ENCODE data around the gene PAX2.

PAX2 gene

DNA sequence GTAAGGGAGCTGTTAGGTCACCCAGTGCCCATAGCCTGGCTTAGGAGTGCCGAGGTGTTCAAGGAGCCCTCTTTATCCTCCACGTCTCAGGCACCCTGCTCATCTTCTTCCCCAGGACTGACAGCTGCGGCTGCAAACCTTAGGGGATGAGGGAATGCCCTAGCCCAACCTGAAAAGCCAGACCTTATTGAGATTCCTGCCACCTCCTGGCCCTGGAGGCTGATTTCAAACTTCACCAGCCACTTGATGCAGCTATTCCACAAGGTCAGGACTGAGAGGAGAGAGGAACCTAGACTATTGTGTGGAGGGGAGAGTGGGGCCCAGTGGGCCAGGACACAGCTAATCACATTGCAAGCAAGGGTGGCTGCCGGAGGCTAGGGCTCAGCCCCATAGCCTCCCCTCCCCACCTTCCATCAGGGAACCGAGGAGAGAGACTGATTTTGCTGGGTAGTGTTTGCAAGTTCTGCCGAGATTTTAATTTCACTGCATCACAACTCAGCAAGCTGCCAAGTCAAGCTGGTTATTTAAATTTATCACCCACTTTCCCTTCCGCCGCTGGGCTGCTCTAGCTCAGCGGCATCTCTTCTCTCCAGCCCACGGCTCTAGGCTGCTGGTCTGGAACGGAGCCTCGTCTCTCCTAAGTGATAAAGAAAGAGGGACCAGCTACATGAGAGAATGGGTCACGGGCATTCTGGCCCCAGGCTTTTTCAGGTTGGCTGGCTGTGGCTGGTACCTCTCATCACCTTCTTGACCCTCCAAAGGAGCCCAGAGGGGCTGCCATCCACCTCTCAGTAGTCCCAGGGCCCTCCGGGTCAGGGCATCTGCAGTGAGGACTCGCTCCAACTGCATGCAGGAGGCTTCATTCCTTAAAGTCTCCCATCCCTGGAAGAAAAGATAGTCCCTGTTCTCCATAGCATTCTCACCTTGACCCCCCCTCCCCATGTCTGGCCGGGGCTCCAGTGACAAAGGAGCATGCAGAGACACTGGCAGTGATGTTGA, 66.7 kb downstream of the PAX2 start:
- no peak for DNase-seq (ENCODE audit: low spot score)

DNA sequence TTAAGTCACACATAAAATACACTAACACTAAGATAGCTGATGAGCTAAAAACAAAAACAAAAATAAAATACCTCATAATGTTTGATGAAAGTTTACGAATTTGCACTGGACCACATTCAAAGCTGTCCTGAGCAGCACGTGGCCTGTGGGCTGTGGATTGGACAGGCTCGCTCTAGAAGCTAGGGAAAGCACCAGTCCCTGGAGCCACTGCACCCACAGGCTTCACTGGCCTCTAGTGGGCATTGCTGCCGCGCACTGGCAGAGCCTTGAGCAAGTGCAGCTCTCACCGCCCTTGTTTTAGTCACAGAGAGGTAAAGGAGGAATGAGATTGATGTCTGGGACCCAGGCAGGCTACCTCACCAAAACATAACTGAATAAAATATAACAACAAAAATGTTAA, 67.6 kb downstream of the PAX2 start:
- no peak for DNase-seq (ENCODE audit: low spot score)

DNA sequence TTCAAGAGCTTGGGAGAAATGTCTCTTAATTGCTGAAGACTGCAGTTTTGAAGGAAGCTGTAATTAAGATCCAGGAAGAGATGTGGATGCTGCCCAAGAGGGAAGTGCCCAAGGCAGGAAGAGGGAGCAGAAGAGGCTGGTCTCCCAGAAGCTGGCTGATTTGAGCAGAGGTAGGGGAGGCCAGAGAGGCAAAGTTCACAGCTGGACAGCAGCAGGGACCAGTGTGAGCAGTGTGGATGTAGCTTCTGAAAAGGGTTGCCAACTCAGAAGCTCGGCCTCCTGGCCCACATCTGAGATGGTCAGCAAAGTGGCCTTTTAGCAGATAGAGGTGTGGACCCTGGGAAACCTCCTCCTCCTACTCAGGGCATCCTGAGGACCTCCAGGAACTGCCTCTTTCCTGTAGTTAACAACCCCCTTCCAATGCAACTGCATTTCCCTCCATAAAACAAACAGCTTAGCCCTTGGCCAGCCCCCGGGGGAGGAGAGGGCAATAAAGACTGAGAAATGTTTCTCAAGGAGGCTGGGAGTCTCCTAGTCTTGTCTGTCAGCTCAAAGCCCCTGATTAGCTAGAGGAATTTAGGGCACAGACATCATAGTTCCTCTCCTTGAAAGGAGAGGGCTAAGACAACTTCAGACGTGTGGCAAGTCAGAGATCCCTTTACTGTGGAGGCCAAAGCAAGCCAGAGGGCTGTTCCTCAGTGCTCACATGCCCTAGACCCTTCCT, 69.5 kb downstream of the PAX2 start:
- no peak for DNase-seq (ENCODE audit: low spot score)

DNA sequence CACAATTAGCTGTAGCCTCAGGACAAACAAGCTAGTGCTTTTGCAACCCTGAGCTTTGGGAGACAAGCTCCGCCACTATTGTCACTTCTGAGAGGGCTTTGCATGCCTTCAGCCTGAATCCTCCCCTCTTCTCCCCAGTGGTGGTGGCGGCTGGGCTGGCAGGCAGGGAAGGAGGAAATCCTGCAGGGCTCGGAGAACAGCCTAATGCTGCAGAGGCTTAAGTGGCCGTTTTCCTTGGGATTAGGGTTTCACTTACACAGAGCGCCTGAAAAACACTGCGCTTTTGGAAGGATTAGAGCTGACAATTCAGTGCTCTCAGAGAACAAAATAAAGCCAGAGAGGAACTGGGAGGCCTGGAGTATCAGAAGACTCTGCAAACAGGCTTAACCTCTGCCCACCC, 71.3 kb downstream of the PAX2 start:
- no peak for DNase-seq (ENCODE audit: low spot score)

DNA sequence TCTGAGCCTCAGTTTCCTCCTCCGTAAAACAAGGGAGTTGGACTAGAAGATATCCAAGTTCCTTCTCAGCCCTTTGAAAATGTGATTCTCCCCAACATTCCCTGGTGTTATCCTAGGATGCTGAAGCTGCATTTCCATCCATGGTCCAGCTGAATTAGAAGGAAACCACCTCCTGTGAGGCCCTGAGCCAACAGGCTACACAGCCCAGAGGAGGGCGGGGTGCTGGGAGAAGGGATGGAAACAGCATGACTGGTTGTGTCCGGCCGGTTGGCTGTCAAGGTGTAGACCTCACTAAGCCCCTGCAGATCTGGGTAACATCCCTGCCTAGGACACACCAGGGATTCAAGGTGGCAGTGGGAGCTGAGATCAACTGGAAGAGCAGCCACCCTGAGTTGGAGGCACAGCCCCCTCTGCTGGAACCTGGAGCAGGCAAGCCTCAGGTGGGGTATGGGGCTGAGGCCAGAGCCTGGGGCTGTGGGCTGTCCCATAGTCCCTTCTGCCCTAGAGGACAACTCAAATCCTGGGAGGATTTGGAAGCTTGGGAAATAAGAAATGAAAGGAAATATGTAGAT, 72.0 kb downstream of the PAX2 start:
- no peak for DNase-seq (ENCODE audit: low spot score)

DNA sequence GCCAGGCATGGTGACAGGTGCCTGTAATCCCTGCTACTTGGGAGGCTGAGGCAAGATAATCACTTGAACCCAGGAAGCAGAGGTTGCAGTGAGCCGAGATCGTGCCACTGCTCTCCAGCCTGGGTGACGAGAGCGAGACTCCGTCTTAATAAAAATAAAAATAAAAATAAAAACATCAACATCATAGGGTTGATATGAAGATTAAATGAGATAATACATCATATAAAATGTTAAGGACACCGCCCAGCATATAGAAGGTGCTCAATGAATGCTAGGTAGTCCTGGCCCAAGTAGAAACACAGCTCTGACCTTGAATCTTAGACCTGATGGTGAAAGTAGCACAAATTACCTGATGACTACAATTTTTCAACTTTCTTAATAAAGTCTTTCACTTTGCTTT, 74.0 kb downstream of the PAX2 start:
- DNase-seq (ENCODE audit: low spot score) = no peak

DNA sequence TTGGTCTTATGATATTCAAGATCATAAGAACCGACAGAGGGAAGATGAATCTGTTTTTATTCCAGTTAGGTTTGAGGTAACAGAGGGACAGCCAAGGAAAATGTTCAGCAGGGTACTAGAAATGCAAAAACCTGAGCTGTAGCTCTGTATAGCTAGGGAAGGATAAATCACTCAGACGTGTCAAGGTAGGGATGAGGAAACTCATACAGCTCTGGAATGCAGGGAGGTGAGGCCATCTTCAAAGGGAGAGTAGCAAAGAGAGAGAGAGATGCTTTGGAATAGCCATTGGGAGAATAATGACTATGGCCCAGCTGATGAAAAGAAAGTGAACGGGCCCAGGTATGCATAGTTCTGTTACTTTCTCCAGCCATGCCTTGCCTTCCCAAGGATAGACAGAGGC, 77.8 kb downstream of the PAX2 start:
- no peak for DNase-seq (ENCODE audit: low spot score)

DNA sequence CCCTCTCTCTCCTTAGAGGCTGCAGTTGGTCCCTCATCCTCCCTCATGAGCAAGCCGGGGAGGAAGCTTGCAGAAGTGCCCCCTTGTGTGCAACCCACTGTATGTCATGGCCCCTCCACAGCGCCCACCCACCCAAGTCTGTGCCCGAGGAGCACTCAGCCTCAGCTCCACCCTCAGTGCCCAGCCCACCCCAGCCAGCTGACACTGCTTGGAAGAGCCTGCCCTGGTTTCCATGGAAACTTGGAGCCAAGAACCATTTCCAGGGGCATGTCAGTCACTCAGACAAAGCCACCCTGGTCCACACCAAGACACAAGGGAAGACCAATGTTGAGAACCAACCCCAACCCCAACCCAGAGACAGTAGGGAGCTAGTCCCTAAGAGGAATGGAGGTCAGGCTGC, 79.5 kb downstream of the PAX2 start:
- no peak for DNase-seq (ENCODE audit: low spot score)

DNA sequence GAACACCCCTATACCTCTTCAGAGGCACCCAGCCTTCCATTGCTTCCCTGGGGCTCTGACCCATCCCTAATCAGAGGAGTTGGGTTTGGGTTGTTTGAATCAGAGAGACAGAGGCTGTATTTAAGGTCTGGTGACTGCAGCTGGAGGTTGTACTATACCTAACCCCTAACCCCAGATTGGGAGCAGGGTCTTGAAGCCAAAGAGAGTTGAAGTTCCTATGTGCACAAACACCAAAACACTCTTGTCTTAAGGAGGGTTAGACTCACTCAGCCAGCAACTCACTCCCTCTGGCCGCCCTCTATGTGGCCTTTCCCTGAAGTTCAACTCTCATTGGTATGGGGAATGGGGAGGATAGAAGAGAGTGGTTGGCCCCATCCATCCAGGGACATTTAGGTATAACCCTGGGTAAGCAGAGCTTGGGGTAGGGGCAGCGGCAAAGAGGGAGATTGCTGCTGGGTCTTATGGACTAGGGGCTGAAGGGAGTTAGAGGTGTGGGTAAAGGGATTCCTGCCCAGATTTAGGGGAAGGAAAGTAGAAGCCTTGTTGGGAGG, 80.0 kb downstream of the PAX2 start:
- DNase-seq (ENCODE audit: low spot score) = no peak

DNA sequence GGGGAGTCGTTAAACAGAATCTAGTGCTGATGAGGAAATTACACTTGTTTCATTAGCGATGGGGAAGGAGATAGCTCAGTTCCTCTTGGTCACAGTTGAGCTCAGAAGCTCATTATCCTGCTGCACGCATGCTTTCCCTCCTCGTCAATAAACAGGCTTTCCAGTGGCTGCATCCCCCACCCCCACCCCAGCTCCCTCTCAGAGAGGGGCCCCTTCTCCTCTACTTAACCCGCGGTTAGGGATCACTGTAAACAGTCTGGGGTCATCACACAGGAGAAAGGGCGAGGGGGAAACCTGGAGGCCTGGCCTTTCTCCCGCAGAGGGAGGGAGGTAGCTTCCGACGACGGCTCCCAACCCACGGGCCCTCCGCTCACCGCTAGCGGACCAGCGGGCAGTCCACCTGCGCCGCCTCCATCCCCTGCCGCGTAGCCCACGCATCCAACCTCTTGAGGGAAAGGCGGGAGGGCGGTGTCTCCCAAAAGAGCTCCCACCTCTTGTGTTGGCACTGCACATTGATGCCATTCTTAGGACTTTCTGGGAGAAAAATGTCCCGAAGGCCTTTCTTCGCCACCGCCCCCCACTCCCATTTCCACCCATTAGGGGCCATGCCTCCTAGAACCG, 80.8 kb downstream of the PAX2 start:
- DNase-seq (ENCODE audit: low spot score) = no peak

DNA sequence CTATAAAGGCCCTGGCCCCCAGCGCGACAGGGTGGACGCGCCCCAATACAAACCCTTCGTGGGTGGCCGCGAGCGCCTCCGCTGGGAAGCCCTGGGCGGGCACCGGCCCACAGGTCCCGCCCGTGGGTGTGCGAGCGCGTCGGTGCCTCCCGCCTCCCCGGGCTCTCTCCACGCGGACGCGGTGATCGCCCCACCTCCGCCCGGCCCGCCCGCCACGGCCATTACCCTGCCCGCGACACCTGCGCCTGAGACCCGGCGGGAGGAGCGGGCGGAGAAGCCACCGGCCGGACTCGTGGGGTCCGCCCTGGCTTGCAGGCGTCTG, 81.2 kb downstream of the PAX2 start:
- DNase-seq (ENCODE audit: low spot score) = no peak

DNA sequence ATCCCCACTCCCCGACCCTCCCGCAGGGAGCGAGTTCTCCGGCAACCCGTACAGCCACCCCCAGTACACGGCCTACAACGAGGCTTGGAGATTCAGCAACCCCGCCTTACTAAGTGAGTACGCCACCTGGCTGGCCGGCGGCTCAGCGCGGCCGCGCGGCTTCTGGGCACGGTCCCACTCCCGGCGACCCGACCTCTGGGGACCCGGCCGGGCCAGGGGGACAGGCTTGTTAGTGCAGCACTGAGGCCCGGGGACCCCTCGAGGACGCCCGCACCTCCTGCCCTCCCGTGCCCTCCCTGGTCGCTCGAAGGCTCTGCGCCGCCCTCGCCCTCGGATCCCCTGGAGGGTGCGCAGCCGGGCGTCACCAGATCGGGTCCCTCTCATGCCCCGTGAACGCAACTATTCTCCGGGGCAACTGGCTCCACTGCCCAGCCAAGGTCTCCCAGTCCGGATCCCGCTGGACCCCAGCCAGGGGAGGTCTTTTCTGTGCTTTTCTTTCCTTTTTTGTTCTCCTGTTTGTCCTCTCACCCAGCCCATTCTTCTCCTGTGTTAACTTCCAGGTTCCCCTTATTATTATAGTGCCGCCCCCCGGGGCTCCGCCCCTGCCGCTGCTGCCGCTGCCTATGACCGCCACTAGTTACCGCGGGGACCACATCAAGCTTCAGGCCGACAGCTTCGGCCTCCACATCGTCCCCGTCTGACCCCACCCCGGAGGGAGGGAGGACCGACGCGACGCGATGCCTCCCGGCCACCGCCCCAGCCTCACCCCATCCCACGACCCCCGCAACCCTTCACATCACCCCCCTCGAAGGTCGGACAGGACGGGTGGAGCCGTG, 81.8 kb downstream of the PAX2 start:
- no peak for DNase-seq (ENCODE audit: low spot score)

DNA sequence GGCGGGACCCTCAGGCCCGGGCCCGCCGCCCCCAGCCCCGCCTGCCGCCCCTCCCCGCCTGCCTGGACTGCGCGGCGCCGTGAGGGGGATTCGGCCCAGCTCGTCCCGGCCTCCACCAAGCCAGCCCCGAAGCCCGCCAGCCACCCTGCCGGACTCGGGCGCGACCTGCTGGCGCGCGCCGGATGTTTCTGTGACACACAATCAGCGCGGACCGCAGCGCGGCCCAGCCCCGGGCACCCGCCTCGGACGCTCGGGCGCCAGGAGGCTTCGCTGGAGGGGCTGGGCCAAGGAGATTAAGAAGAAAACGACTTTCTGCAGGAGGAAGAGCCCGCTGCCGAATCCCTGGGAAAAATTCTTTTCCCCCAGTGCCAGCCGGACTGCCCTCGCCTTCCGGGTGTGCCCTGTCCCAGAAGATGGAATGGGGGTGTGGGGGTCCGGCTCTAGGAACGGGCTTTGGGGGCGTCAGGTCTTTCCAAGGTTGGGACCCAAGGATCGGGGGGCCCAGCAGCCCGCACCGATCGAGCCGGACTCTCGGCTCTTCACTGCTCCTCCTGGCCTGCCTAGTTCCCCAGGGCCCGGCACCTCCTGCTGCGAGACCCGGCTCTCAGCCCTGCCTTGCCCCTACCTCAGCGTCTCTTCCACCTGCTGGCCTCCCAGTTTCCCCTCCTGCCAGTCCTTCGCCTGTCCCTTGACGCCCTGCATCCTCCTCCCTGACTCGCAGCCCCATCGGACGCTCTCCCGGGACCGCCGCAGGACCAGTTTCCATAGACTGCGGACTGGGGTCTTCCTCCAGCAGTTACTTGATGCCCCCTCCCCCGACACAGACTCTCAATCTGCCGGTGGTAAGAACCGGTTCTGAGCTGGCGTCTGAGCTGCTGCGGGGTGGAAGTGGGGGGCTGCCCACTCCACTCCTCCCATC, 82.7 kb downstream of the PAX2 start:
- DNase-seq (ENCODE audit: low spot score) = peak; percentile 32

DNA sequence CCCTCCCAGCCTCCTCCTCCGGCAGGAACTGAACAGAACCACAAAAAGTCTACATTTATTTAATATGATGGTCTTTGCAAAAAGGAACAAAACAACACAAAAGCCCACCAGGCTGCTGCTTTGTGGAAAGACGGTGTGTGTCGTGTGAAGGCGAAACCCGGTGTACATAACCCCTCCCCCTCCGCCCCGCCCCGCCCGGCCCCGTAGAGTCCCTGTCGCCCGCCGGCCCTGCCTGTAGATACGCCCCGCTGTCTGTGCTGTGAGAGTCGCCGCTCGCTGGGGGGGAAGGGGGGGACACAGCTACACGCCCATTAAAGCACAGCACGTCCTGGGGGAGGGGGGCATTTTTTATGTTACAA, 83.3 kb downstream of the PAX2 start:
- no peak for DNase-seq (ENCODE audit: low spot score)

DNA sequence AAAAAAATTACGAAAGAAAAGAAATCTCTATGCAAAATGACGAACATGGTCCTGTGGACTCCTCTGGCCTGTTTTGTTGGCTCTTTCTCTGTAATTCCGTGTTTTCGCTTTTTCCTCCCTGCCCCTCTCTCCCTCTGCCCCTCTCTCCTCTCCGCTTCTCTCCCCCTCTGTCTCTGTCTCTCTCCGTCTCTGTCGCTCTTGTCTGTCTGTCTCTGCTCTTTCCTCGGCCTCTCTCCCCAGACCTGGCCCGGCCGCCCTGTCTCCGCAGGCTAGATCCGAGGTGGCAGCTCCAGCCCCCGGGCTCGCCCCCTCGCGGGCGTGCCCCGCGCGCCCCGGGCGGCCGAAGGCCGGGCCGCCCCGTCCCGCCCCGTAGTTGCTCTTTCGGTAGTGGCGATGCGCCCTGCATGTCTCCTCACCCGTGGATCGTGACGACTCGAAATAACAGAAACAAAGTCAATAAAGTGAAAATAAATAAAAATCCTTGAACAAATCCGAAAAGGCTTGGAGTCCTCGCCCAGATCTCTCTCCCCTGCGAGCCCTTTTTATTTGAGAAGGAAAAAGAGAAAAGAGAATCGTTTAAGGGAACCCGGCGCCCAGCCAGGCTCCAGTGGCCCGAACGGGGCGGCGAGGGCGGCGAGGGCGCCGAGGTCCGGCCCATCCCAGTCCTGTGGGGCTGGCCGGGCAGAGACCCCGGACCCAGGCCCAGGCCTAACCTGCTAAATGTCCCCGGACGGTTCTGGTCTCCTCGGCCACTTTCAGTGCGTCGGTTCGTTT, 83.9 kb downstream of the PAX2 start:
- no peak for DNase-seq (ENCODE audit: low spot score)

DNA sequence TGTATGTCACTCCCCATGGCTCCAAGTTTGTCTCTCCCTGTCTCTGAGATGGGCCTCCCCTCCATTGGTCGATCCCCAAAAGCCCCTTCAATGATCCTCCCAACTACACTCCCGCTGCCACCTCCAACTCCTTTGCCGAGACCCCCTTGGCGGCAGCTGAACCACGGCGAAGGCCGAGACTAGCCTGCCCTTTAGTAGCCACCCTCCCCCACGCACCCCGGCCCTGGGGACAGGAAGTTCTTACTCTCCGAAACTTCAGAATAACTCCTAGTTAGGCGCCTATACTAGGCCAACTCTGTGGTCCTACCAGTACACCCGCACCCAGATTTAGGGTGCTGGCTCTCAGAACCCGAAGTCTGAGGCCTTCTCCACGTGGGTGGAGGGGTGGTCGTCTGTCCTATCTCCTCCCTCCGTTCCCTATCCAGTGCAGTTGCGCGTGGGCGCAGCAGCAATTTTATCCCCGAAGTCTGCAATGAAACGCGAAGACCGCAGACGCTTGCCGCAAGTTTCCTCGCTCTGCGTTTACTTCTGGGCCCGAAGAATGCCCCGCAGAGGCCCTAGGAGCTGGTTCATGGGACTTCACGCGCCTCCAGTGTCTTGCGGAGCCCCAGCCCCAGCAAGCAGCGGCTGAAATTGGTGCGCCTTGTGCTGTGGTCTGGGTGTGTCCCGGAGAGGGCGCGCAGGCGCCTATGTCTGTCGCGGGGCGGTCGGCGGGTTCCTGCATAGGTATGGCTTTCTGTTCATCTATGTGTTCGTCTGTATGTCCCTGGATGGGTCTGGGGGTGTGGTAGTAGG, 84.7 kb downstream of the PAX2 start:
- no peak for DNase-seq (ENCODE audit: low spot score)

DNA sequence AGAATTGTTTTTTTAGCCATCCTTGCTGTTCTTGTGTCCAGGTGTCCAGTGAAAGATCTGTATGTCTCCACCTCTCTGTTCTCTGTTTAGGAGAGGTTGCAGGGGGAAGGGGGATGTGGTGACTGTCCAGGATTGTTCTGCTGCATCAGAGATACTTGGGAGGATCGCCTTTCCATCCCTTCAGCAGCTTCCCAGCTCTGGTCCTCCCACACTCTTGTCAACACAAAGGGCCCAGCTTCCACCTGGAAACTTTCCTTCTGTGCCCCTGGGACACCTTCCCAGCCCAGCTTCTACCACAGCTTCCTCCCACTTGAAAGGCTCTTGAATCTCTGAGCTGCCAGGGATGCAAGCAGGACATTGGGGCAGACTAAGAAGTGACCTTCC, 85.3 kb downstream of the PAX2 start:
- no peak for DNase-seq (ENCODE audit: low spot score)

DNA sequence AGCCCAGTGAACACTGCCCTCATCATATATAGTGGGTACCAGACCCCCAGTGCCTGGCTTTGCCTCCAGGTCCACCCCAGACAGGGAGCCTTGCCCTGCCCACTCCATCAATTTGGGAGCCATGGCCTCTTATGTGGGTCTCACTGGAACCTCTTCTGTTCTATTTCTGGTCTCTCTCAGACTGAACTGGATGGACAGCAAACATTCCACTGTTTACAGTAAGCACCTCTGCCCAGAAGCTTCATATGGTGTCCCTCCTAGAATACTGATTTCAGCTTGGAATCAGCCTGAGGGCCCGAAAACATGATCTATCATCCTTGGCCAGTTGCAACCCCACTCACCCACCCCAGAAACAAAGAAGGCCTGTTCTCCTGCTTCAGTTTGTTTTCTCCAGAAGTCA, 86.4 kb downstream of the PAX2 start:
- DNase-seq (ENCODE audit: low spot score) = no peak
